OCI-LY3 (cell line): ENCODE data around the gene CYP46A1.

Source experiments
- EZH2phosphoT487 ChIP-seq: fragments of 200-600 bp; shearing (Covaris generic); IDR thresholded peaks from 2 replicates; pipeline ENCODE4 v1.6.1; 2018; ENCODE audit warnings: antibody characterized with exemption, mixed run types, low read depth
- TF ChIP-seq, protein P1 (sequence below): fragments of 200-600, 300-600 bp; sonication (generic); IDR thresholded peaks from 2 replicates; pipeline ENCODE4 v1.5.1; 2014; ENCODE audit warnings: antibody characterized with exemption, low read length, low read depth

DNA sequence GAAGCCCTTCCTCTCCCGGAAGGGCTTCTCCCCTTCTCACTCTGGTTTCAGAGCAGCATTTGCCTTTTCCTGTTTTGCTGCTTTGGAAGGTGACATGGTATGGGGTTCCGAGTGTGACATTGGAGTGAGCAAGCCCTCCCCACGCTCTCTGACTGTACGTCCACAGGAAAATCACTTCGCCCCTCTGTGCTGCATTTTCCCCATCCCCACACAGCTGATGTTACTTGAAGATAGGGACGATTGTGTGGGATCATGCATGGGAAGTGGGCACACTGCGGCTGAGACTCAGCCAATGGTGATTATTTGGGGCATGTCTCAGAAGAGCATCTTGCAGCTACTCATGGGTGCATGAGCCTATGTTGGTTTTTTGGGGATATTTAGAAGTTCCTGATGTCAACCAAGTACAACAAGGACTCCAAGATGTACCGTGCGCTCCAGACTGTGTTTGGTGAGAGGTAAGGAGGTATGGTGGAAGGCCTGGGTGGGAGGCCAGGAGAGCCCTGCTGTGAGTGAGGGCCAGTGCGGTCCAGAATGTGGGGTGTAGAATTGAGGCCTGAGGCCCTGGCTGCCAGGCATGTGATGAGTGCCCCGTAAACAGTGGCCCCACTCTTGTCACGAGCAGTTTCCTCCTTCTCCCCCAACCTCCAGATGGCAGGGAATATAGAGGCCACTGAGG is 15.1 kb downstream of the CYP46A1 start:
- TF ChIP-seq, protein P1, sequence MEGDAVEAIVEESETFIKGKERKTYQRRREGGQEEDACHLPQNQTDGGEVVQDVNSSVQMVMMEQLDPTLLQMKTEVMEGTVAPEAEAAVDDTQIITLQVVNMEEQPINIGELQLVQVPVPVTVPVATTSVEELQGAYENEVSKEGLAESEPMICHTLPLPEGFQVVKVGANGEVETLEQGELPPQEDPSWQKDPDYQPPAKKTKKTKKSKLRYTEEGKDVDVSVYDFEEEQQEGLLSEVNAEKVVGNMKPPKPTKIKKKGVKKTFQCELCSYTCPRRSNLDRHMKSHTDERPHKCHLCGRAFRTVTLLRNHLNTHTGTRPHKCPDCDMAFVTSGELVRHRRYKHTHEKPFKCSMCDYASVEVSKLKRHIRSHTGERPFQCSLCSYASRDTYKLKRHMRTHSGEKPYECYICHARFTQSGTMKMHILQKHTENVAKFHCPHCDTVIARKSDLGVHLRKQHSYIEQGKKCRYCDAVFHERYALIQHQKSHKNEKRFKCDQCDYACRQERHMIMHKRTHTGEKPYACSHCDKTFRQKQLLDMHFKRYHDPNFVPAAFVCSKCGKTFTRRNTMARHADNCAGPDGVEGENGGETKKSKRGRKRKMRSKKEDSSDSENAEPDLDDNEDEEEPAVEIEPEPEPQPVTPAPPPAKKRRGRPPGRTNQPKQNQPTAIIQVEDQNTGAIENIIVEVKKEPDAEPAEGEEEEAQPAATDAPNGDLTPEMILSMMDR: no peak
- no peak for TF ChIP-seq EZH2phosphoT487
